Epithelial cell of esophagus (primary cell): Measurements from ENCODE around the gene G6PC3.

Experiments used
- DNase-seq: peaks from one replicate; pipeline ENCODE4 v3.0.0; 2010; ENCODE audit warnings: low read depth
- H3K4me3 ChIP-seq: 2 replicates; pipeline ENCODE4 v1.5.1; 2011; ENCODE audit warnings: mild to moderate bottlenecking, low read length, control low read depth
- CTCF ChIP-seq: IDR thresholded peaks from 2 replicates; pipeline ENCODE4 v1.5.1; 2011; ENCODE audit warnings: low read depth, mild to moderate bottlenecking, low read length, control low read depth, inconsistent platforms; ENCODE audit not compliant: insufficient read depth; ENCODE audit errors: missing control alignments

Gene G6PC3

DNA sequence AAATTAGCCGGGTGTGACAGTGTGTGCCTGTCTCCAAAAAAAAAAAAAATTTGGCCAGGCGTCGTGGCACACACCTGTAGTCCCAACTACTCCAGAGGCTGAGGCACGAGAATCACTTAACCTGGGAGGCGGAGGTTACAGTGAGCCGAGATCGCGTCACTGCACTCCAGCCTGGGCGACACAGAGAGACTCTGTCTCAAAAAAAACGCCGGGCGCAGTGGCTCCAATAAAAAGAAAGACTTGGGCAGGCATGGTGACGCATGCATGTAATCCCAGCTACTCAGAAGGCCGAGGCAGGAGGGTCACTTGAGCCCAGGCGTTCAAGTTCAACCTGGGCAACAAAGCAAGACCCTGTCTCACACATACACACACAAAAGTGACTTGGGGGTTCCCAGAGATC is 7.7 kb upstream of the G6PC3 start:
- H3K4me3 ChIP-seq = no peak overlapping the region
- DNase-seq = no peak
- TF ChIP-seq CTCF = no peak

DNA sequence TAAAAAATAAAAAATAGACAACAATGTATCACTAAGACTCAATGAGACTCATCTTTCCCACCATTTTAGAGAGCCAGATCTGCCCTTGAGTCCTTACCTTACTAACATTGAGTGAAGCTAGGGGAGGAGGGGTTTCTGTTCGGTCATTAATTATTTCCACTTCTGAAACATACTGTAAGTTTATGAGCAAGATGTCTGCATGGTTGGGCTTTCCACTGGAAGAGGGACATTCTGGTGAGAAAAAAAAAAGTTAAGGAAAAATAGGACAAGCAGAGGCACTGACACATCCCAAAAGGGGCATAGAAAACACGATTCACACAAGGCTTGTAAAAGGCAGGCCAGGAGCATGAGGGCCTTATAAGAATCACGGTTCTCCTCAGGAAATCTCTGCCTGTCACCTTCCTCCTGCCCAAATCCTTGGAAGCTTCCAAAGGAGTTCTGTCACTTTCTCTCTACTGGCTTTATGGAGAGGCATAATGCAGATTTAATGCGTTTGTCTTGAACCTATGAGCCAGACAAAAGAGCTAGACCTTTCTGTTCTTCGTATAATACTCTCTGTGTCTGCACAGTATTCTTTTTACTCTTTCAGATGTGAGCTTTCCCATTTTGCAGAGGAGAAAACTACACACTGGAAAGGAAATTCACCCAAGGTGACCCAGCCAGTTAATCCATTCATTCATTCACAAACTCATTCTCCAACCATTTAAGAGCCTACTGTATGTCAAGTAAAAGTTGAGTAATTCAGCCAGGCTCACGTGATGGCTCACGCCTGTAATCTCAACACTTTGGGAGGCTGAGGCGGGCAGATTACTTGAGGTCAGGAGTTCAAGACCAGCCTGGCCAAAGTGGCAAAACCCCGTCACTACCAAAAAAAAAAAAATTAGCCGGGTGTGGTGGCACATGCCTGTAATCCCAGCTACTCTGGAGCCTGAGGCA is 6.6 kb upstream of the G6PC3 start:
- no peak for TF ChIP-seq CTCF
- H3K4me3 ChIP-seq = no peak overlapping the region
- DNase-seq = no peak

GRCh38 chr17:44065668-44066203 is 4.8 kb upstream of the G6PC3 start:
- peak overlapping the region; percentile 87 for H3K4me3 ChIP-seq
- DNase-seq = no peak
- TF ChIP-seq CTCF = no peak

DNA sequence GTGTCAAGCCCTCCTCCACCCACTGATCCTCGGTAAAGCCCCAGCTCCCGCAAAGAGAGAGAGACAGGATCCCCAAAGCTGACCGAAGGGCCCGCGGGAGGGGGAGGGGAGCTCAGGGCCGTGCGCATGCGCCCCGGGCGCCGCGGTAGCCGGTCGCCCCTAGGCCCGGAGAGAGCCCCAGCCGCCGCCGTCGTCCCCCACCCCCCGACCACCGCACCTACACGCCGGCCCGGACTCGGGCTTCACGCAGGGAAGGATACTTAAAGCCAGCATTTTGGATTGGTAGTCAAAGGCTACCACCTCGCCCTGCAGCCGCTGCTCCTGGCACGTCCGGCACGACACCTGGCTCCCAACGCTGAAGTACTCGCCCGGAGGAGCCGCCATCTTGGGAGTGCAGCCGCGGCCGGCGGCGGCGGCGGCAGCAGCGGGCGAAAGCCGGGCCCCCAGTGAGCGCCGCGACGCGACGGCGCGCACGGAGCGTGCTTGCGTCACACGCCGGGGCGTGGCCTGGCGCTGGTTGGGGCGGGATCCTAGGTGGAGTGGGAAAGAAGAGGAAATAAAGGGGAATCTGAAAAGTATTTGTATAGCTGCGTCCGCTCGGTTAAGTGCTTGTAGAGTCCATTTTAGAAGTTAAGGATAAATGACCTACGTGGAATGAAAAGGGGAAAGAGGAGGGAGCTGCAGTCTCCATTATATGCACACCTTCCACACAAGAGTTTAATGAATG is 4.2 kb upstream of the G6PC3 start, which contains the start of gene LSM12:
LSM12 (minus strand) TSS at position 468 of the 727 bp plus-strand sequence; CDS start at position 384, 84 bp downstream.
- DNase-seq = peak; percentile 88
- H3K4me3 ChIP-seq = peak within 1 kb of the TSS; percentile 87
- no peak for TF ChIP-seq CTCF

GRCh38 chr17:44067545-44067940 is 3.0 kb upstream of the G6PC3 start:
- no peak for DNase-seq
- no peak for TF ChIP-seq CTCF
- H3K4me3 ChIP-seq = no peak overlapping the region

GRCh38 chr17:44069974-44070454 is 521 bp upstream of the G6PC3 start:
- TF ChIP-seq CTCF = no peak
- DNase-seq = peak; percentile 37
- peak overlapping the region; percentile 72 for H3K4me3 ChIP-seq
